ENCODE measurements around the gene ARSB.

ARSB gene

DNA sequence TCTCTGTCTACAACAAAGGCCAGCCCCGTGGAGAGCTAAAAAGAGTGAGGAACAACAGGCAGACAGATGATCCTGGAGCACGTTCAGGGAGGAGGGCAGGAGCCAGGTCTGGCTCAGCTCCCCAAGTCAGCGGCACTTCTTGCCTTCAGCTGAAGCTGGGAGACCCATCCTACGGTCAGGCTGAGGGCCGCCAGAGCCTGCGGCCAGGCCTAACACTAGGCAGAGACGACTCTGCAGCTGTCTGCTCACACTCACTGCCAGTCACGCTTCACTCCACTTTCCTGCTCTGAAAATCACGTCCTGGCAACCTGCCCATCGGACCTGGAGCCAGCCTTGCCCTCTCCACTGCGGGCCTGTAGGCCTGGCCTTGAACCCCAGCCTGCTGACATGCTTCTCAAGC, 175.7 kb downstream of the ARSB start:
- Histone ChIP-seq H3K9me2 (replicated peaks; ENCODE audit: low read depth, low read length) (no peaks in the 10 kb centered on the region), H3K4me2 (ENCODE audit: low read depth, low read length, poor library complexity, severe bottlenecking) (no peak overlapping the region), H4K20me1 (ENCODE audit: insufficient read depth, low read length, poor library complexity, severe bottlenecking) (no peaks in the 10 kb centered on the region), H3K27me3 (ENCODE audit: insufficient read depth, low read length, poor library complexity, severe bottlenecking) (no peaks in the 10 kb centered on the region), H3K9me3 (ENCODE audit: insufficient read depth, low read depth, low read length) (no peaks in the 10 kb centered on the region), H3K9ac (ENCODE audit: low read depth, low read length, poor library complexity, severe bottlenecking) (no peak overlapping the region), H2AFZ (ENCODE audit: low read length) (no peak overlapping the region), H3K4me1 (ENCODE audit: insufficient read depth, low read length, poor library complexity, severe bottlenecking) (peaks cover 7% of the 10 kb centered on the region), H3K79me2 (ENCODE audit: insufficient read depth, low read length) (no peaks in the 10 kb centered on the region), H3K4me3 (ENCODE audit: low read length, poor library complexity, severe bottlenecking) (no peak overlapping the region), H3F3A (ENCODE audit: low read depth) (no peaks in the 10 kb centered on the region), H3K36me3 (ENCODE audit: insufficient read depth, low read length) (no peaks in the 10 kb centered on the region)
- TF ChIP-seq EZH2phosphoT487 (IDR thresholded peaks at IDR 0.05; ENCODE audit: borderline replicate concordance) (no peak), CTCF (conservative IDR thresholded peaks at IDR 0.05; ENCODE audit: low read length) (no peak)

- TF ChIP-seq EZH2phosphoT487 (IDR thresholded peaks at IDR 0.05; ENCODE audit: borderline replicate concordance) = no peak
- TF ChIP-seq CTCF (conservative IDR thresholded peaks at IDR 0.05; ENCODE audit: low read length) = no peak
- peaks cover under 1% of the 10 kb centered on the region for H3K4me1 ChIP-seq (ENCODE audit: insufficient read depth, low read length, poor library complexity, severe bottlenecking)
- H3K79me2 ChIP-seq (ENCODE audit: insufficient read depth, low read length) = no peaks in the 10 kb centered on the region
- H2AFZ ChIP-seq (ENCODE audit: low read length) = no peak overlapping the region
- no peaks in the 10 kb centered on the region for H3K27me3 ChIP-seq (ENCODE audit: insufficient read depth, low read length, poor library complexity, severe bottlenecking)
- no peak overlapping the region for H3K4me3 ChIP-seq (ENCODE audit: low read length, poor library complexity, severe bottlenecking)
- H3K9ac ChIP-seq (ENCODE audit: low read depth, low read length, poor library complexity, severe bottlenecking) = no peak overlapping the region
- H3K9me3 ChIP-seq (ENCODE audit: insufficient read depth, low read depth, low read length) = no peaks in the 10 kb centered on the region
- H3K9me2 ChIP-seq (replicated peaks; ENCODE audit: low read depth, low read length) = no peaks in the 10 kb centered on the region
- H4K20me1 ChIP-seq (ENCODE audit: insufficient read depth, low read length, poor library complexity, severe bottlenecking) = no peaks in the 10 kb centered on the region
- no peak overlapping the region for H3K4me2 ChIP-seq (ENCODE audit: low read depth, low read length, poor library complexity, severe bottlenecking)
- no peaks in the 10 kb centered on the region for H3K36me3 ChIP-seq (ENCODE audit: insufficient read depth, low read length)
- no peaks in the 10 kb centered on the region for H3F3A ChIP-seq (ENCODE audit: low read depth)
Observed at GRCh38 chr5:78808818-78809217, 176.3 kb downstream of the ARSB start.

GRCh38 chr5:78808380-78808779, 176.7 kb downstream of the ARSB start:
- Histone ChIP-seq H3K4me1 (ENCODE audit: insufficient read depth, low read length, poor library complexity, severe bottlenecking) (no peaks in the 10 kb centered on the region), H3K27me3 (ENCODE audit: insufficient read depth, low read length, poor library complexity, severe bottlenecking) (no peaks in the 10 kb centered on the region), H2AFZ (ENCODE audit: low read length) (no peak overlapping the region), H3K79me2 (ENCODE audit: insufficient read depth, low read length) (no peaks in the 10 kb centered on the region), H3K9me2 (replicated peaks; ENCODE audit: low read depth, low read length) (no peaks in the 10 kb centered on the region), H3K9me3 (ENCODE audit: insufficient read depth, low read depth, low read length) (no peaks in the 10 kb centered on the region), H3K9ac (ENCODE audit: low read depth, low read length, poor library complexity, severe bottlenecking) (no peak overlapping the region), H3K4me2 (ENCODE audit: low read depth, low read length, poor library complexity, severe bottlenecking) (no peak overlapping the region), H3F3A (ENCODE audit: low read depth) (no peaks in the 10 kb centered on the region), H4K20me1 (ENCODE audit: insufficient read depth, low read length, poor library complexity, severe bottlenecking) (no peaks in the 10 kb centered on the region), H3K36me3 (ENCODE audit: insufficient read depth, low read length) (no peaks in the 10 kb centered on the region), H3K4me3 (ENCODE audit: low read length, poor library complexity, severe bottlenecking) (no peak overlapping the region)
- TF ChIP-seq EZH2phosphoT487 (IDR thresholded peaks at IDR 0.05; ENCODE audit: borderline replicate concordance) = no peak
- TF ChIP-seq CTCF (conservative IDR thresholded peaks at IDR 0.05; ENCODE audit: low read length) = no peak
